Fibroblast of lung (primary cell): ENCODE measurements around the gene HNRNPL. TPM values are rescaled to one million over a fixed set of nuclear protein-coding genes. Genes with fewer than 3 reads are reported as not detected.

Experiments used
- DNase-seq, 2 donors: peaks; one replicate each; pipeline versions ENCODE4 v3.0.0 to v3.0.0-alpha.2; 2010; ENCODE audit warnings: low read depth in 2 of 2
- H2AFZ ChIP-seq: 2 replicates; pipeline ENCODE4 v1.5.1; 2012; ENCODE audit warnings: low read length, control low read depth, inconsistent platforms
- H3K27ac ChIP-seq: 2 replicates; pipeline ENCODE4 v1.5.1; 2011; ENCODE audit warnings: low read length, control low read depth; ENCODE audit not compliant: insufficient read depth
- H3K27me3 ChIP-seq: 2 replicates; pipeline ENCODE4 v1.5.1; 2011; ENCODE audit warnings: mild to moderate bottlenecking, low read length; ENCODE audit not compliant: control insufficient read depth, insufficient read depth
- H3K36me3 ChIP-seq: 2 replicates; pipeline ENCODE4 v1.5.1; 2011; ENCODE audit warnings: low read length; ENCODE audit not compliant: control insufficient read depth, insufficient read depth
- H3K4me1 ChIP-seq: 2 replicates; pipeline ENCODE4 v1.5.1; 2011; ENCODE audit warnings: low read length; ENCODE audit not compliant: control insufficient read depth, insufficient read depth; ENCODE audit errors: extremely low read depth
- H3K4me2 ChIP-seq: 2 replicates; pipeline ENCODE4 v1.5.1; 2011; ENCODE audit warnings: low read length, control low read depth; ENCODE audit not compliant: insufficient read depth; ENCODE audit errors: extremely low read depth
- H3K4me3 ChIP-seq, 4 experiments: fragments of 200-600 bp in 1 of 4; sonication (generic) in 1 of 4; replicated peaks in 1 of 4; 2 replicates each; pipeline ENCODE4 v1.5.1; 2011 to 2016; ENCODE audit warnings: low read length in 4 of 4, low read depth in 3 of 4, mild to moderate bottlenecking in 3 of 4, control low read depth in 2 of 4, inconsistent platforms in 1 of 4, mixed read lengths in 1 of 4; ENCODE audit not compliant: insufficient read depth in 1 of 4; ENCODE audit errors: control extremely low read depth in 1 of 4
- H3K79me2 ChIP-seq: 2 replicates; pipeline ENCODE4 v1.5.1; 2012; ENCODE audit warnings: mild to moderate bottlenecking, low read length, inconsistent platforms; ENCODE audit not compliant: control insufficient read depth, insufficient read depth
- H3K9ac ChIP-seq: 2 replicates; pipeline ENCODE4 v1.5.1; 2011; ENCODE audit warnings: mild to moderate bottlenecking, low read length, control low read depth; ENCODE audit not compliant: insufficient read depth
- H3K9me3 ChIP-seq: 2 replicates; pipeline ENCODE4 v1.5.1; 2012; ENCODE audit warnings: low read depth, low read length; ENCODE audit not compliant: control insufficient read depth, insufficient read depth
- H4K20me1 ChIP-seq: 2 replicates; pipeline ENCODE4 v1.5.1; 2011; ENCODE audit warnings: low read length; ENCODE audit not compliant: control insufficient read depth, insufficient read depth; ENCODE audit errors: extremely low read depth
- EZH2 ChIP-seq: IDR thresholded peaks from 2 replicates; pipeline ENCODE4 v1.5.1; 2012; ENCODE audit warnings: low read length, control low read depth, mild to moderate bottlenecking; ENCODE audit errors: missing control alignments
- polyA plus RNA-seq, 2 donors: library from polyadenylated mRNA; depleted of rRNA in 1 of 2; stranded (reverse) in 1 of 2; unstranded in 1 of 2; fragments of >200 nt; gene quantifications; 2 replicates each; pipeline ENCODE4 v1.2.1, GENCODE V29; 2011 to 2012; ENCODE audit warnings: missing spikeins in 1 of 2
- total RNA-seq: library from RNA; depleted of rRNA; stranded (reverse); fragments of >200 nt; gene quantifications from 2 replicates; pipeline ENCODE4 v1.2.1, GENCODE V29; 2014
- TF ChIP-seq, protein P1 (sequence below), 2 donors: IDR thresholded peaks in 1 of 2; conservative IDR thresholded peaks in 1 of 2; 1 replicate in 1 of 2; 2 replicates in 1 of 2; pipeline ENCODE4 v1.5.1; 2011 to 2012; ENCODE audit warnings: low read length in 2 of 2, control low read depth in 1 of 2, inconsistent platforms in 1 of 2, low read depth in 1 of 2, mild to moderate bottlenecking in 1 of 2

Gene HNRNPL
- total and polyA plus RNA-seq, 2 donors (not counting 1 experiment from before 2014, with no cell fraction given): 184 to 189 TPM

DNA sequence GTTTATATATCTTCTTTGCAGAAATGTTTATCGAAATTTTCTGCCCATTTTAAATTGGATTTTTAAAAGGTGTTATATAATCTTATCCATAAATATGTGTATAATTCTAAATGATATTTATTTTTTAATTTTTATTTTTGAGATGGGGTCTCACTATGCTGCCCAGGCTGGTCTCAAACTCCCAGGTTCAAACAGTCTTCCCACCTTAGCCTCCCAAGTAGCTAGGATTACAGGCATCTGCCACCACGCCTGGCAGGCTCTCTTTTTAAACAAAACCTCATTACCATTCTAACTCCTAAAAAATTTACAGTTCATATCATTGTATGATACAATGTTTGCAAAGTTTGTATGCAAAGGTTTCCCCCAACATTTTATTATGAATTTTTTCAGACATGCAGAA is 53.6 kb downstream of the HNRNPL start:
- H3K79me2 ChIP-seq: no peaks in the 10 kb centered on the region
- no peak overlapping the region for H3K4me2 ChIP-seq
- TF ChIP-seq, protein P1, sequence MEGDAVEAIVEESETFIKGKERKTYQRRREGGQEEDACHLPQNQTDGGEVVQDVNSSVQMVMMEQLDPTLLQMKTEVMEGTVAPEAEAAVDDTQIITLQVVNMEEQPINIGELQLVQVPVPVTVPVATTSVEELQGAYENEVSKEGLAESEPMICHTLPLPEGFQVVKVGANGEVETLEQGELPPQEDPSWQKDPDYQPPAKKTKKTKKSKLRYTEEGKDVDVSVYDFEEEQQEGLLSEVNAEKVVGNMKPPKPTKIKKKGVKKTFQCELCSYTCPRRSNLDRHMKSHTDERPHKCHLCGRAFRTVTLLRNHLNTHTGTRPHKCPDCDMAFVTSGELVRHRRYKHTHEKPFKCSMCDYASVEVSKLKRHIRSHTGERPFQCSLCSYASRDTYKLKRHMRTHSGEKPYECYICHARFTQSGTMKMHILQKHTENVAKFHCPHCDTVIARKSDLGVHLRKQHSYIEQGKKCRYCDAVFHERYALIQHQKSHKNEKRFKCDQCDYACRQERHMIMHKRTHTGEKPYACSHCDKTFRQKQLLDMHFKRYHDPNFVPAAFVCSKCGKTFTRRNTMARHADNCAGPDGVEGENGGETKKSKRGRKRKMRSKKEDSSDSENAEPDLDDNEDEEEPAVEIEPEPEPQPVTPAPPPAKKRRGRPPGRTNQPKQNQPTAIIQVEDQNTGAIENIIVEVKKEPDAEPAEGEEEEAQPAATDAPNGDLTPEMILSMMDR (conservative IDR thresholded peaks at IDR 0.05 in 1 of 2, IDR thresholded peaks at IDR 0.05 in 1 of 2; ENCODE audit: low read depth in 1 of 2, low read length in 2 of 2): no peak
- no peak for TF ChIP-seq EZH2
- peaks cover 3% of the 10 kb centered on the region for H3K27me3 ChIP-seq
- no peak overlapping the region for H3K4me3 ChIP-seq
- H3K9ac ChIP-seq: no peak overlapping the region
- H3K4me1 ChIP-seq: no peaks in the 10 kb centered on the region
- H3K36me3 ChIP-seq: no peaks in the 10 kb centered on the region
- no peak overlapping the region for H3K27ac ChIP-seq
- no peaks in the 10 kb centered on the region for H3K9me3 ChIP-seq
- no peaks in the 10 kb centered on the region for H4K20me1 ChIP-seq
- DNase-seq: no peak
- no peak overlapping the region for H2AFZ ChIP-seq

DNA sequence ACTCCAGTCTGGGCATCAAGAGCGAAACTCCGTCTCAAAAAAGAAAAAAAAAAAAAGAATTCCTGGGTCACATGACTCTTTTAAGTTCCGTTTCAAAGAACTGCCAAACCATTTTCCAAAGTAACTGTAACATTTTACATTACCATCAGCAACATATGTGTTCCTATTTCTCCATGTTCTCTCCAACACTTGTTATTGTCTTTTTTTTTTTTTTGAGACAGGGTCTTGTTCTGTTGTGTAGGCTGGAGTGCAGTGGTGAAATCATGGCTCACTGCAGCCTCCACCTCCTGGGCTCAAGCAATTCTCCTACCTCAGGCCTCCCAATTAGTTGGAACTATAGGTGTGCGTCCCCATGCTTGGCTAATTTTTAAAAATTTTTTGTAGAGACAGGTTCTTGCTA is 54.2 kb downstream of the HNRNPL start:
- Histone ChIP-seq H3K4me2 (no peak overlapping the region), H3K79me2 (no peaks in the 10 kb centered on the region), H3K27ac (no peak overlapping the region), H3K27me3 (no peaks in the 10 kb centered on the region), H3K4me1 (no peaks in the 10 kb centered on the region), H4K20me1 (no peaks in the 10 kb centered on the region), H3K9ac (no peak overlapping the region), H3K9me3 (no peaks in the 10 kb centered on the region), H3K36me3 (no peaks in the 10 kb centered on the region), H2AFZ (no peak overlapping the region), H3K4me3 (no peak overlapping the region)
- no peak for DNase-seq
- TF ChIP-seq, protein P1 (conservative IDR thresholded peaks at IDR 0.05 in 1 of 2, IDR thresholded peaks at IDR 0.05 in 1 of 2; ENCODE audit: low read depth in 1 of 2, low read length in 2 of 2): no peak
- TF ChIP-seq EZH2: no peak

DNA sequence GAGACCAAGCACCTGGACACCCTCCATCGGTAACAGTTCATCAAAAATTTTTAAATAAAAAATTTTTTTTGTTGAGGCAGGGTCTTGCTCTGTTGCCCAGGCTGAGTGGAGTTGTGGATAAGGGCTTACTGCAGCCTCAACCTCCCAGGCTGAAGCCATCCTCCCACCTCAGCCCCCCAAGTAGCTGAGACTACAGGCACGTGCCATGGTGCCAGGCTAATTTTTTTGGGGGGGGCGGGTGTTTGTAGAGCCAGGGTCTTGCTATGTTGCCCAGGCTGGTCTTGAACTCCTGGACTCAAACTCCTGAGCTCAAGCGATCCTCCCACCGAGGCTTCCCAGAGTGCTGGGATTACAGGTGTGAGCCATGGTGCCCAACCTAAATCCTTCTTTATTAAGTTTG is 56.1 kb downstream of the HNRNPL start:
- H3K27me3 ChIP-seq: no peaks in the 10 kb centered on the region
- TF ChIP-seq EZH2: no peak
- TF ChIP-seq, protein P1 (conservative IDR thresholded peaks at IDR 0.05 in 1 of 2, IDR thresholded peaks at IDR 0.05 in 1 of 2; ENCODE audit: low read depth in 1 of 2, low read length in 2 of 2): no peak
- H3K4me2 ChIP-seq: no peak overlapping the region
- DNase-seq: no peak
- H3K9ac ChIP-seq: no peak overlapping the region
- no peaks in the 10 kb centered on the region for H3K79me2 ChIP-seq
- H3K9me3 ChIP-seq: no peaks in the 10 kb centered on the region
- no peaks in the 10 kb centered on the region for H3K36me3 ChIP-seq
- no peak overlapping the region for H2AFZ ChIP-seq
- H3K4me1 ChIP-seq: no peaks in the 10 kb centered on the region
- H4K20me1 ChIP-seq: no peaks in the 10 kb centered on the region
- no peak overlapping the region for H3K27ac ChIP-seq
- H3K4me3 ChIP-seq: no peak overlapping the region
